GM06990 (cell line): ENCODE data around the gene PPARG.
"Not testable (repeated sequence)": the region's sequence is repeated elsewhere in the genome, so short reads cannot be mapped to it uniquely, and the experiment has no call there.

Source experiments
- DNase-seq: peaks from one replicate; pipeline ENCODE4 v3.0.0-alpha.2; 2011; ENCODE audit not compliant: insufficient read length; ENCODE audit errors: extremely low read depth
- H3K27me3 ChIP-seq: replicated peaks from 2 replicates; pipeline ENCODE4 v1.6.0; 2011; ENCODE audit warnings: low read length; ENCODE audit not compliant: control insufficient read depth, insufficient read depth
- H3K36me3 ChIP-seq: 2 replicates; pipeline ENCODE4 v1.5.1; 2011; ENCODE audit warnings: low read length; ENCODE audit not compliant: control insufficient read depth, insufficient read depth
- H3K4me3 ChIP-seq: replicated peaks from 2 replicates; pipeline ENCODE4 v1.5.1; 2011; ENCODE audit warnings: low read depth, mild to moderate bottlenecking, control low read depth, low read length
- TF ChIP-seq, protein P1 (sequence below): IDR thresholded peaks from 2 replicates; pipeline ENCODE4 v1.5.1; 2011; ENCODE audit warnings: low read length, control low read depth, mild to moderate bottlenecking, inconsistent platforms; ENCODE audit not compliant: insufficient read depth, poor library complexity, severe bottlenecking

Gene PPARG

DNA sequence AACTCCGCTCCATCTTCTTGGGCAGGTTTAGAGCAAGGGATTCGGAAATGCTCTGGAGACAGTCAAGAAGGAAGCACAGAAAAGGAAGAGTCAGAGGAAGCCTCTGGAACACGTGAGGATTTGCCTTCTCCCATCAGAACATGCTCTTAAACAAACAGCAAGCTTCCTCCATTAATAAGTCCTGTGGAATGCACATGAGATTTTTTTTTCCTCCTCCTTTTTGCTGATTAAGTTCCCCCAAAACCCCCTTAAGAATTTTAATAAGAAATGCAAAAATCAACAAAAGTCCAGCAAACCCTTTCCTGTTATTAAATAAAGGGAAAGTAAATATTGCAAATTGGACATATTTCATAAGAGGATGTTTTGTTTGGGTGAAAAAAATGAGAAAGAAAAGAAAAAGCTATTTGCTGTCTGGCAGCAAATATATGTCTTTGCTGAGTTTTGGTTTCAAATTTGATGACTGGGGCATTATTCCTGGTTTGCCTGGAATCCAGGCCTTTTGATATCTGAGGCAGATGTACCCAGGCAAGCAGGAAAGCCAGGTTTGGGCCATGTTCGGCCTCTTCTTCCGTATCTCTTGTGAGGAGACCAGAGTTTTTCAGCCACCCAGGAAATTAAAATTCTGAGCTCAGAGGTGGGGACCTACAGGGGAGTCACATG lies 187.5 kb downstream of the PPARG start:
- Histone ChIP-seq H3K27me3 (no peaks in the 10 kb centered on the region), H3K36me3 (no peaks in the 10 kb centered on the region), H3K4me3 (no peak overlapping the region)
- DNase-seq, result no peak
- TF ChIP-seq, protein P1, sequence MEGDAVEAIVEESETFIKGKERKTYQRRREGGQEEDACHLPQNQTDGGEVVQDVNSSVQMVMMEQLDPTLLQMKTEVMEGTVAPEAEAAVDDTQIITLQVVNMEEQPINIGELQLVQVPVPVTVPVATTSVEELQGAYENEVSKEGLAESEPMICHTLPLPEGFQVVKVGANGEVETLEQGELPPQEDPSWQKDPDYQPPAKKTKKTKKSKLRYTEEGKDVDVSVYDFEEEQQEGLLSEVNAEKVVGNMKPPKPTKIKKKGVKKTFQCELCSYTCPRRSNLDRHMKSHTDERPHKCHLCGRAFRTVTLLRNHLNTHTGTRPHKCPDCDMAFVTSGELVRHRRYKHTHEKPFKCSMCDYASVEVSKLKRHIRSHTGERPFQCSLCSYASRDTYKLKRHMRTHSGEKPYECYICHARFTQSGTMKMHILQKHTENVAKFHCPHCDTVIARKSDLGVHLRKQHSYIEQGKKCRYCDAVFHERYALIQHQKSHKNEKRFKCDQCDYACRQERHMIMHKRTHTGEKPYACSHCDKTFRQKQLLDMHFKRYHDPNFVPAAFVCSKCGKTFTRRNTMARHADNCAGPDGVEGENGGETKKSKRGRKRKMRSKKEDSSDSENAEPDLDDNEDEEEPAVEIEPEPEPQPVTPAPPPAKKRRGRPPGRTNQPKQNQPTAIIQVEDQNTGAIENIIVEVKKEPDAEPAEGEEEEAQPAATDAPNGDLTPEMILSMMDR, result no peak

DNA sequence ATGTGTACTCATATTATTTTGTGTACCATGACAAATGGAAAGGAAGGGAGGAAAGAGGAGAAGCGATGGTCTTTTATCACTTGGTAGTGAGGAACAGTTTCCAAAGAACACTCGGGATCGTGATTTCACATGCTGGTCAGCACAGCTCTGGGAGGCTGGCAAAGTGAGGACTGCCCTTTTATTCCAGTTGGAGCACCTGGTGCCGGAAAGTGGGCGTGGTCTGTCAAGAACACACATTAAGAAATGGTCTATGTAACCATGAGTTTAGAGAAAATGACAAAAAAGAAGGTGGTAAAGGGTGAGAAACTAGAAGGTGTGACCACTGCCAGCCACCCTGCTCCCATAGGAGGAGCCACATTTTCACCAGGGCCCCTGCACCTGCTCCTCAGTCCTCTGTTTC lies 188.4 kb downstream of the PPARG start:
- H3K4me3 ChIP-seq, result no peak overlapping the region
- TF ChIP-seq, protein P1, result no peak
- no peak for DNase-seq
- no peaks in the 10 kb centered on the region for H3K36me3 ChIP-seq
- H3K27me3 ChIP-seq, result no peaks in the 10 kb centered on the region

DNA sequence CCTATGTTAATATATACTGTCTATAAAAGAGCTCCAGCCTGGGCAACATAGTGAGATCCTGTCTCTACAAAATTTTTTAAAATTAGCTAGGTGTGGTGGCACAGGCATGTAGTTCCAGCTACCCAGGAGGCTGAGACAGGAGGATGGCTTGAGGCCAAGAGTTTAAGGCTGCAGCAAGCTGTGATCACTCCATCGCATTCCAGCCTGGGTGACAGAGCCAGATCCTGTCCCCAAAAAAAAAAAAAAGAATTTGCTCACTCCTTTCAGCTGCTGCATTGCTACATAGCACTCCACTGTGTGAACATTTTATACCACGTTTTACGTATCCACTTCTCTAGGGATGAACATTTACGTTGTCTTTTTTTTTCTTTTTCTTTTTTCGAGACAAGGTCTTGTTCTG lies 189.5 kb downstream of the PPARG start:
- H3K36me3 ChIP-seq, result no peaks in the 10 kb centered on the region
- no peak for DNase-seq
- H3K4me3 ChIP-seq, result no peak overlapping the region
- TF ChIP-seq, protein P1, result no peak
- no peaks in the 10 kb centered on the region for H3K27me3 ChIP-seq

DNA sequence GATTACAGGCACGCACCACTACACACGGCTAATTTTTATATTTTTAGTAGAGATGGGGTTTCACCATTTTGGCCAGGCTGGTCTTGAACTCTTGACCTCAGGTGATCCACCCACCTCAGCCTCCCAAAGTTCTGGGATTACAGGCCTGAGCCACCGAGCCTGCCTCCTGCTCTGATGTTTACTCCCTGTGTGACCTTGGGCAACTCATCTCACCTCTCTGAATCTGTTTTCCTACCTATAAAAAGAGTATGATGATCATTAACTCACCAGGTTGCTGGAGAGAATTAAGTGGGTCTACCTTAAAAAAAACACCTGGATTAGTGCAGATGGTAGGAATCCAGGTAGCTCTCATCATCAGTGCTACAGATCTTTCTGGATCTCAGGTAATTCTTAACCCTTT lies 190.3 kb downstream of the PPARG start:
- not testable (repeated sequence) for H3K4me3 ChIP-seq, DNase-seq, H3K36me3 ChIP-seq, H3K27me3 ChIP-seq

DNA sequence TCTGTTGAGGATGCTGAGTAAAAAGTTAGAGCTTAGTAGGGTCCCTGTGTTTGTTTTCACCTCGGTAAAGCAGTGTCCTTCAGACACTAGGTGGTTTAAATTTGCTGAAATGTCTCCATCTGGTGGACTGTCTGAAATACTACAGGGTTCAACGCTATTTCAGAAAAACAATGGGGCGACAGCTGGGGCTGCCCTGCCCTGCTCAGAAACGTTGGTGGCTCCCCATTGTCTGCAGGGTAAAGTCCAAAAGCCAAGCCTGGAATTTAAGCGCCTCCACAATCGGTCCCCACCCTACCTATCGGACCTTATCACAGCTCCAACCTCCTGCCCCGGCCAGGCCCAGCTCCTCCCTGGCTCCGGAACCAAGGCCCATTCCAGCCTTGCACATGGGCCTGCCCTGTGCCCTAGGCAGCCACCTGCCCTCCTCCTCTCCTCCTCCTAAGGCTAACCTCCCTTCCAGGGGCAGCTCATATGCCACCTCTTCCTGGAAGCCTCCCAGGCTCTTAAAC lies 191.1 kb downstream of the PPARG start:
- no peaks in the 10 kb centered on the region for H3K36me3 ChIP-seq
- TF ChIP-seq, protein P1, result peak; percentile 58
- no peak for DNase-seq
- no peaks in the 10 kb centered on the region for H3K27me3 ChIP-seq
- H3K4me3 ChIP-seq, result no peak overlapping the region

DNA sequence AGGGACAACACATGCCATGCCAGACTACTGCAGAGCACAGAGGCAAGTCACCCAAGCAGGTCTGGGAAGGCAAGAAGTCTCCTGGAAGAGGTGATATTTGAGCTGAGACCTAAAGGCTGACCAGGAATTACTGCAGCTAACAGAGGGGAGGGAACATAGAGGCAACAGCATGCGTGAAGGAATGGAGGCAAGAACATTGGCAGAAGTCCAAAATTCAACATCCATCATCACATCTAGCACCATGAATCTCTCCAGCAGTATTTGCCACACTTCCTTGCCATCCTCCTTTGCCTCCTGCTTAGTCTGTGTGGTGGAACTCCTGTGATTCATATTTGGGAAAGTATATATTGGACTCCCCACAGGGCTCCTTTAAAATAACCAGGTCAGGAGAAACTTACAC lies 194.5 kb downstream of the PPARG start:
- no peak for DNase-seq
- Histone ChIP-seq H3K27me3 (no peaks in the 10 kb centered on the region), H3K36me3 (peaks cover 3% of the 10 kb centered on the region; the same call in 1 of the 2 replicates), H3K4me3 (peak overlapping the region; percentile 59; the same call in 1 of the 2 replicates)
- TF ChIP-seq, protein P1, result no peak
